Ovary (tissue), 9 donors: ENCODE data around the gene CLEC10A. TPM values are rescaled to one million over a fixed set of nuclear protein-coding genes. Genes with fewer than 3 reads are reported as not detected.
"Not testable (repeated sequence)": the region's sequence is repeated elsewhere in the genome, so short reads cannot be mapped to it uniquely, and the experiment has no call there.

ENCODE experiments used
- DNase-seq, 5 donors: peaks; one replicate each; pipeline ENCODE4 v3.0.0-alpha.2; 2019 to 2020
- H3K27ac ChIP-seq, 2 donors: fragments of 200-600 bp; one replicate each; pipeline versions ENCODE4 v1.5.1 to v1.8.0; 2019 to 2022
- H3K27me3 ChIP-seq: fragments of 200-600 bp; one replicate; pipeline ENCODE4 v1.8.0; 2022
- H3K36me3 ChIP-seq: fragments of 200-600 bp; sonication (generic); one replicate; pipeline ENCODE4 v1.5.1; 2019
- H3K4me1 ChIP-seq: one replicate; pipeline ENCODE4 v1.8.1; 2013; ENCODE audit warnings: mild to moderate bottlenecking, moderate library complexity; ENCODE audit not compliant: insufficient read depth
- H3K4me3 ChIP-seq: fragments of 200-600 bp; sonication (generic); one replicate; pipeline ENCODE4 v1.5.1; 2017
- H3K9me3 ChIP-seq, 2 donors: fragments of 200-600 bp in 1 of 2; sonication (generic) in 1 of 2; one replicate each; pipeline versions ENCODE4 v1.5.1 to v1.8.1; 2013 to 2019; ENCODE audit warnings: mild to moderate bottlenecking in 1 of 2, moderate library complexity in 1 of 2
- CTCF ChIP-seq, 3 donors: fragments of 450-650 bp in 2 of 3; fragments of 200-600 bp in 1 of 3; IDR thresholded peaks; one replicate each; pipeline versions ENCODE4 v1.5.1 to v1.8.0; 2016 to 2022; ENCODE audit warnings: antibody characterized with exemption in 3 of 3, mild to moderate bottlenecking in 1 of 3
- EP300 ChIP-seq: sonication (generic); formaldehyde crosslinking; IDR thresholded peaks from one replicate; pipeline ENCODE4 v1.6.1; 2017; ENCODE audit warnings: antibody characterized with exemption
- POLR2A ChIP-seq: fragments of 450-650 bp; IDR thresholded peaks from one replicate; pipeline ENCODE4 v1.6.1; 2017; ENCODE audit warnings: antibody characterized with exemption, mild to moderate bottlenecking, moderate library complexity
- WGBS, 3 donors: extraction: QIAGEN DNeasy Blood & Tissue Kit in 1 of 3; methylation state at CpG; one replicate each; pipeline versions ENCODE4 v1.1.5 to v1.1.7; 2013 to 2017; 5-methylcytosine and 5-hydroxymethylcytosine counted together
- intact Hi-C, 4 donors: fragments of 100-400 bp; cut with DNase I; formaldehyde crosslinking; loops; one replicate each; pipeline versions ENCODE4 v1.11.0 to v1.15.1; 2022 to 2023
- polyA plus RNA-seq, 2 donors: library from polyadenylated mRNA; stranded (reverse); fragments of 200-250 nt in 1 of 2; fragments of 350-450 nt in 1 of 2; fragmentation: Illumina TruSeq in 1 of 2; extraction: RNeasy Lipid Tissue Mini Kit (QIAGEN cat#74804) in 1 of 2; gene quantifications; one replicate each; pipeline ENCODE4 v1.2.3, GENCODE V29; 2013 to 2014
- total RNA-seq, 7 donors: library from RNA; depleted of rRNA in 2 of 7; stranded (reverse); fragments of >200 nt in 2 of 7; fragmentation: NEBNext Ultra II Directional in 3 of 7; extraction: Animal tissue kit (Norgen Biotek cat#: 25700) in 3 of 7; gene quantifications; one replicate each; pipeline versions ENCODE4 v1.1.0 to v1.2.4, GENCODE V29; 2016 to 2023
- donor health status: DM: no; HTN: no; CAD: no; lungs with moderate emphysema.
- donor health status: DM: no; HTN: no; CAD: no.
- donor health status: Bipolar disorder and iron deficiency.
- donor health status: DM: yes; HTN: yes; CAD: no.
- donor health status: DM: no; HTN: no; CAD: no.
- donor health status: DM: yes; HTN: yes; CAD: no.

Gene CLEC10A
- total and polyA plus RNA-seq, 9 donors, result 0.98 to 9.4 (median 2.3) TPM

- Histone ChIP-seq H3K27me3 (no peaks in the 10 kb centered on the region), H3K36me3 (no peaks in the 10 kb centered on the region), H3K4me1 (no peaks in the 10 kb centered on the region), H3K9me3 (no peaks in the 10 kb centered on the region), H3K4me3 (no peak overlapping the region), H3K27ac (no peak overlapping the region)
- WGBS, 3 donors, result 89 to 95% (median 93%) methylated on average over 1 of the region's 1 CpG
- TF ChIP-seq CTCF (IDR thresholded peaks at IDR 0.05), result no peak
- no peak for TF ChIP-seq POLR2A
- no peak for TF ChIP-seq EP300
- intact Hi-C loops, result no loop called here
- DNase-seq, result no peak
Observed at GRCh38 chr17:7095625-7096024, 15.6 kb upstream of the CLEC10A start.

GRCh38 chr17:7094652-7095019, 14.6 kb upstream of the CLEC10A start:
- H3K27ac ChIP-seq, result no peak overlapping the region
- no peak overlapping the region for H3K4me3 ChIP-seq
- intact Hi-C loops, result no loop called here
- TF ChIP-seq EP300, result no peak
- TF ChIP-seq POLR2A, result no peak
- no peak for TF ChIP-seq CTCF (IDR thresholded peaks at IDR 0.05)
- no peaks in the 10 kb centered on the region for H3K36me3 ChIP-seq
- no peak for DNase-seq
- H3K9me3 ChIP-seq, result peaks cover 0 to 3% of the 10 kb centered on the region in 2 donors
- 77 to 80% (median 77%) methylated on average over 10 of the region's 10 CpGs for WGBS, 3 donors
- no peaks in the 10 kb centered on the region for H3K27me3 ChIP-seq
- H3K4me1 ChIP-seq, result no peaks in the 10 kb centered on the region

- H3K9me3 ChIP-seq, H3K4me1 ChIP-seq, DNase-seq, H3K36me3 ChIP-seq, H3K27ac ChIP-seq, H3K27me3 ChIP-seq, H3K4me3 ChIP-seq, intact Hi-C loops: not testable (repeated sequence)
- WGBS, 3 donors, result 17 to 32% (median 23%) methylated on average over 22 to 28 of the region's 28 CpGs
Observed at GRCh38 chr17:7091311-7092005, 11.4 kb upstream of the CLEC10A start.

- WGBS, 3 donors, result 89 to 94% (median 90%) methylated on average over 6 of the region's 6 CpGs
- H3K4me3 ChIP-seq, H3K36me3 ChIP-seq, H3K4me1 ChIP-seq, DNase-seq, intact Hi-C loops, H3K27ac ChIP-seq, H3K27me3 ChIP-seq, H3K9me3 ChIP-seq: not testable (repeated sequence)
Observed at GRCh38 chr17:7089570-7089969, 9.5 kb upstream of the CLEC10A start.

- 58 to 67% (median 63%) methylated on average over 4 of the region's 4 CpGs for WGBS, 3 donors
- H3K4me1 ChIP-seq, H3K36me3 ChIP-seq, H3K4me3 ChIP-seq, H3K27me3 ChIP-seq, intact Hi-C loops, H3K9me3 ChIP-seq, DNase-seq, H3K27ac ChIP-seq: not testable (repeated sequence)
Observed at GRCh38 chr17:7088442-7088841, 8.4 kb upstream of the CLEC10A start.

- no peaks in the 10 kb centered on the region for H3K36me3 ChIP-seq
- H3K4me1 ChIP-seq, result no peaks in the 10 kb centered on the region
- WGBS, 3 donors, result 32 to 38% (median 37%) methylated on average over 7 of the region's 7 CpGs
- no peak for DNase-seq
- H3K27me3 ChIP-seq, result no peaks in the 10 kb centered on the region
- no peaks in the 10 kb centered on the region for H3K9me3 ChIP-seq
- intact Hi-C loops, result no loop called here
- no peak overlapping the region for H3K4me3 ChIP-seq
- H3K27ac ChIP-seq, result no peak overlapping the region
- TF ChIP-seq CTCF (IDR thresholded peaks at IDR 0.05) (no peak), POLR2A (no peak), EP300 (no peak)
Observed at GRCh38 chr17:7084088-7084487, 4.0 kb upstream of the CLEC10A start.
